ENCODE data around the gene CXCL3.
A peak's percentile ranks its signal among the peaks of the same experiment; 100 is the strongest.

CXCL3 gene

DNA sequence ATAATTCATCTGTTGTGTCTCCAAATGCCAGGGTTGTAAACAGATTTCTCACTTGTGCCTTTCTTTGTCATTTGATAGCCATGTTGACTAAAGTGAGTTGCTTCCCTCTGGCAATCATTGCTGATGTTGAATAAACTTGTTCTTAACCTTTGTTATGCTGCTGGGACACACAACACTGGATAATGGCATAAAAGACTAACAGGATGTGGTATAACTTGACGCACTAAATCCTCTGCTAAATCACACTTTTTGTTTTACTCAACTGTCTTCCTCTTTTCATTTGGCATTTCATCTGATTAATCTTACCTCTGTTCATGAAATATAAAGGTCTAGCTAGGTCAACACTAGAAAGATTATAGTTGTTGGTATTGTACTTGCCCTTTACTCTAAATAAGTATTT lies 22.4 kb downstream of the CXCL3 start:
- no peak for DNase-seq (ENCODE audit: low read depth)
- H3K4me3 ChIP-seq (ENCODE audit: low read length) = no peak overlapping the region
- TF ChIP-seq, protein P1, sequence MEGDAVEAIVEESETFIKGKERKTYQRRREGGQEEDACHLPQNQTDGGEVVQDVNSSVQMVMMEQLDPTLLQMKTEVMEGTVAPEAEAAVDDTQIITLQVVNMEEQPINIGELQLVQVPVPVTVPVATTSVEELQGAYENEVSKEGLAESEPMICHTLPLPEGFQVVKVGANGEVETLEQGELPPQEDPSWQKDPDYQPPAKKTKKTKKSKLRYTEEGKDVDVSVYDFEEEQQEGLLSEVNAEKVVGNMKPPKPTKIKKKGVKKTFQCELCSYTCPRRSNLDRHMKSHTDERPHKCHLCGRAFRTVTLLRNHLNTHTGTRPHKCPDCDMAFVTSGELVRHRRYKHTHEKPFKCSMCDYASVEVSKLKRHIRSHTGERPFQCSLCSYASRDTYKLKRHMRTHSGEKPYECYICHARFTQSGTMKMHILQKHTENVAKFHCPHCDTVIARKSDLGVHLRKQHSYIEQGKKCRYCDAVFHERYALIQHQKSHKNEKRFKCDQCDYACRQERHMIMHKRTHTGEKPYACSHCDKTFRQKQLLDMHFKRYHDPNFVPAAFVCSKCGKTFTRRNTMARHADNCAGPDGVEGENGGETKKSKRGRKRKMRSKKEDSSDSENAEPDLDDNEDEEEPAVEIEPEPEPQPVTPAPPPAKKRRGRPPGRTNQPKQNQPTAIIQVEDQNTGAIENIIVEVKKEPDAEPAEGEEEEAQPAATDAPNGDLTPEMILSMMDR (conservative IDR thresholded peaks at IDR 0.05; ENCODE audit: low read length) = no peak

- no peak for DNase-seq (ENCODE audit: low read depth)
- TF ChIP-seq, protein P1 (conservative IDR thresholded peaks at IDR 0.05; ENCODE audit: low read length) = no peak
- H3K4me3 ChIP-seq (ENCODE audit: low read length) = no peak overlapping the region
These were observed 23.2 kb downstream of the CXCL3 start for GRCh38 chr4:74015126-74015780.

DNA sequence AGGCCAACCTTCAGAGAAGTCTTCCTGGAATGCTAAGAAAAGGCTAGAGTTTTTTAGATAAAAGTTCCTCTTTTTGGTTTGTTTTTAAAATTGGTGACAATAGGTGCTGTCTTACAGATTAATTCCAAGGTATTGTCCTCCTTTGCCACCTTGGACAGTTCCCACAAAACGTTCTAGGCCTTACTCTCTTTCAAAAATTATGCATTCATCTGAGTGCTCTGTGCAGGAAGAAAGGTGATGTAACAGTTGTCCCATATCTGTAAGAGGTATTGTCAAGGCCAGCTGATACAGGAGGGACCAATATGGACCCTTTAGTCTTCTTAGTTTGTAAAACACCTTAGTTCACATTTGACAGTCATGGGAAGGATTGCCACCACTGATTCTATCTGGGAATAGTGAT lies 24.2 kb downstream of the CXCL3 start:
- no peak overlapping the region for H3K4me3 ChIP-seq (ENCODE audit: low read length)
- TF ChIP-seq, protein P1 (conservative IDR thresholded peaks at IDR 0.05; ENCODE audit: low read length) = no peak
- DNase-seq (ENCODE audit: low read depth) = no peak

GRCh38 chr4:74013264-74013663 lies 25.2 kb downstream of the CXCL3 start:
- DNase-seq (ENCODE audit: low read depth) = no peak
- TF ChIP-seq, protein P1 (conservative IDR thresholded peaks at IDR 0.05; ENCODE audit: low read length) = no peak
- H3K4me3 ChIP-seq (ENCODE audit: low read length) = no peak overlapping the region

DNA sequence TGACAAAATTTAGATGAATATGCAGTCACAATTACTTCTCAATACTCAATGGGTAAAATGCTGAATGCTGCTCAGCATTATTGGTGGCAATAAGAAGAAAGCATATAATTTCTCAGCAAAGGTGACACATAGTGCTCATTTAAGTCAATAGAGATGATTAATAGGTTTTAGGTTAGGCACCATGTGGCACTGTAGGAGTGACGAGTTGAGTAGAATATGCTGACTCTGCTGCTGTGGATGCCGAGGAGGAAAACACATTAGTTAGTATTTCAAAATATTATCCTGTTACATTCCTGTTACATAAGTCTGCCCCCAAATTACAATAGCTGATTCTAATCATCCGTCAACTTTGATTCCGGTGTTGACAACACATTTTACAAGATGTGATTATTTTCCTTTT lies 26.4 kb downstream of the CXCL3 start:
- DNase-seq (ENCODE audit: low read depth) = no peak
- H3K4me3 ChIP-seq (ENCODE audit: low read length) = no peak overlapping the region
- TF ChIP-seq, protein P1 (conservative IDR thresholded peaks at IDR 0.05; ENCODE audit: low read length) = no peak

DNA sequence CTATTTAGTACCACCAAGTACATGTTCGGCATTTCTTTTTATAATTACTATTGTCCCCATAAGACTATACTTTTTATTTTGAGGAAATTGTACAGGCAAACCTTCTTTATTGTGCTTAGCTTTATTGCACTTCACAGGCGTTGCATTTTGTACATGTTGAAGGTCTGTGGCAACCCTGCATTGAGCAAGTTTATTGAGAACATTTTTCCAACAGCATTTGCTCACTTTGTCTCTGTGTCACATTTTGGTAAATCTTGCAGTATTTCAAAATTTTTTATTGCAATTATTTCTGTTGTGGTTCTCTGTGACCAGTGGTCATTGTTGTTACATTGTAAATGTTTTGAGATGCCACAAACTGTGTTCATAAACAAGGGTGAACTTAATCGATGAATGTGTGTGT lies 29.2 kb downstream of the CXCL3 start:
- TF ChIP-seq, protein P1 (conservative IDR thresholded peaks at IDR 0.05; ENCODE audit: low read length) = no peak
- DNase-seq (ENCODE audit: low read depth) = no peak
- H3K4me3 ChIP-seq (ENCODE audit: low read length) = no peak overlapping the region

- DNase-seq (ENCODE audit: low read depth) = peak; percentile 68
- TF ChIP-seq, protein P1 (conservative IDR thresholded peaks at IDR 0.05; ENCODE audit: low read length) = no peak
- no peak overlapping the region for H3K4me3 ChIP-seq (ENCODE audit: low read length)
These were observed 32.4 kb downstream of the CXCL3 start for GRCh38 chr4:74006009-74006476.
